Fibroblast of pulmonary artery (primary cell): Measurements from ENCODE around the gene CCDC174.

ENCODE experiments used
- DNase-seq: peaks from one replicate; pipeline ENCODE4 v3.0.0-alpha.2; 2010; ENCODE audit warnings: low read depth
- H3K4me3 ChIP-seq: replicated peaks from 2 replicates; pipeline ENCODE4 v1.5.1; 2011; ENCODE audit warnings: low read depth, mild to moderate bottlenecking, control low read depth, low read length, moderate library complexity
- CTCF ChIP-seq: IDR thresholded peaks from 2 replicates; pipeline ENCODE4 v1.5.1; 2011; ENCODE audit warnings: mild to moderate bottlenecking, control low read depth, low read length, inconsistent platforms; ENCODE audit errors: missing control alignments

Gene CCDC174

GRCh38 chr3:14688525-14688924 is 37.0 kb downstream of the CCDC174 start:
- no peak for DNase-seq
- H3K4me3 ChIP-seq: no peak overlapping the region
- no peak for TF ChIP-seq CTCF

GRCh38 chr3:14689247-14689980 is 37.9 kb downstream of the CCDC174 start:
- TF ChIP-seq CTCF: no peak
- no peak for DNase-seq
- H3K4me3 ChIP-seq: no peak overlapping the region

- no peak for TF ChIP-seq CTCF
- no peak for DNase-seq
- no peak overlapping the region for H3K4me3 ChIP-seq
These were observed 39.7 kb downstream of the CCDC174 start for GRCh38 chr3:14691239-14691638.

GRCh38 chr3:14691719-14692118 is 40.2 kb downstream of the CCDC174 start:
- no peak for TF ChIP-seq CTCF
- H3K4me3 ChIP-seq: no peak overlapping the region
- no peak for DNase-seq

GRCh38 chr3:14698601-14699244 is 47.2 kb downstream of the CCDC174 start:
- DNase-seq: no peak
- TF ChIP-seq CTCF: no peak
- no peak overlapping the region for H3K4me3 ChIP-seq

GRCh38 chr3:14699643-14700042 is 48.1 kb downstream of the CCDC174 start:
- DNase-seq: no peak
- H3K4me3 ChIP-seq: no peak overlapping the region
- TF ChIP-seq CTCF: no peak

GRCh38 chr3:14700891-14701290 is 49.3 kb downstream of the CCDC174 start:
- TF ChIP-seq CTCF: no peak
- DNase-seq: no peak
- no peak overlapping the region for H3K4me3 ChIP-seq
